GM10847 (cell line): ENCODE measurements around the gene UBASH3B.

ENCODE experiments used
- POLR2A ChIP-seq: IDR thresholded peaks from 2 replicates; pipeline ENCODE4 v1.6.1; 2011; ENCODE audit not compliant: insufficient read length; ENCODE audit errors: extremely low read depth

Gene UBASH3B

GRCh38 chr11:122709039-122709760 is 53.7 kb downstream of the UBASH3B start:
- no peak for TF ChIP-seq POLR2A

GRCh38 chr11:122711362-122711761 is 55.8 kb downstream of the UBASH3B start:
- no peak for TF ChIP-seq POLR2A

GRCh38 chr11:122711831-122712381 is 56.4 kb downstream of the UBASH3B start:
- TF ChIP-seq POLR2A: no peak

- TF ChIP-seq POLR2A: no peak
Observed at GRCh38 chr11:122714004-122714403, 58.5 kb downstream of the UBASH3B start.

GRCh38 chr11:122714484-122714883 is 59.0 kb downstream of the UBASH3B start:
- no peak for TF ChIP-seq POLR2A

- TF ChIP-seq POLR2A: no peak
Observed at GRCh38 chr11:122715548-122716440, 60.3 kb downstream of the UBASH3B start.

GRCh38 chr11:122717264-122717867 is 61.8 kb downstream of the UBASH3B start:
- TF ChIP-seq POLR2A: no peak

- TF ChIP-seq POLR2A: no peak
Observed at GRCh38 chr11:122720107-122720881, 64.8 kb downstream of the UBASH3B start.

- TF ChIP-seq POLR2A: no peak
Observed at GRCh38 chr11:122721201-122721963, 65.9 kb downstream of the UBASH3B start.

- TF ChIP-seq POLR2A: no peak
Observed at GRCh38 chr11:122721964-122722266, 66.4 kb downstream of the UBASH3B start.

GRCh38 chr11:122723106-122723505 is 67.6 kb downstream of the UBASH3B start:
- TF ChIP-seq POLR2A: no peak

- TF ChIP-seq POLR2A: no peak
Observed at GRCh38 chr11:122723576-122723975, 68.1 kb downstream of the UBASH3B start.

GRCh38 chr11:122724520-122724919 is 69.0 kb downstream of the UBASH3B start:
- TF ChIP-seq POLR2A: no peak

- no peak for TF ChIP-seq POLR2A
Observed at GRCh38 chr11:122726028-122726427, 70.5 kb downstream of the UBASH3B start.
